HL-60 (cell line): ENCODE data around the gene EPN1.

Source experiments
- DNase-seq, 2 experiments: peaks; one replicate each; pipeline ENCODE4 v3.0.0-alpha.2; 2010 to 2020; ENCODE audit warnings: low read depth in 1 of 2, low spot score in 1 of 2
- H3K27ac ChIP-seq: fragments of 250-450 bp; sonication (Bioruptor Pico); replicated peaks from 2 replicates; pipeline ENCODE4 v1.5.1; 2020; ENCODE audit warnings: mild to moderate bottlenecking, moderate library complexity
- H3K27me3 ChIP-seq: fragments of 250-450 bp; sonication (Bioruptor Pico); 2 replicates; pipeline ENCODE4 v1.5.1; 2021; ENCODE audit warnings: mild to moderate bottlenecking, moderate library complexity; ENCODE audit not compliant: insufficient read depth, poor library complexity, severe bottlenecking
- H3K4me3 ChIP-seq: replicated peaks from 2 replicates; pipeline ENCODE4 v1.5.1; 2011; ENCODE audit warnings: mild to moderate bottlenecking, control low read depth, low read length; ENCODE audit not compliant: insufficient read depth
- CTCF ChIP-seq: IDR thresholded peaks from one replicate; pipeline ENCODE4 v1.5.1; 2011; ENCODE audit warnings: low read length, control low read depth, inconsistent platforms; ENCODE audit not compliant: insufficient read depth
- GABPA ChIP-seq: IDR thresholded peaks from 2 replicates; pipeline ENCODE4 v1.6.1; 2012; ENCODE audit warnings: low read depth
- POLR2AphosphoS5 ChIP-seq: IDR thresholded peaks from 2 replicates; pipeline ENCODE4 v1.6.1; 2012; ENCODE audit warnings: low read depth
- REST ChIP-seq: IDR thresholded peaks from 2 replicates; pipeline ENCODE4 v1.6.1; 2012; ENCODE audit warnings: low read depth; ENCODE audit not compliant: insufficient replicate concordance
- SPI1 ChIP-seq: IDR thresholded peaks from 2 replicates; pipeline ENCODE4 v1.6.1; 2012; ENCODE audit warnings: low read depth, mild to moderate bottlenecking, borderline replicate concordance

Gene EPN1

GRCh38 chr19:55653651-55654322, 21.2 kb upstream of the EPN1 start:
- Histone ChIP-seq H3K27ac (peak overlapping the region; percentile 99), H3K4me3 (peak overlapping the region; percentile 55), H3K27me3 (no peaks in the 10 kb centered on the region)
- peak; percentile 96 to 98 for DNase-seq
- TF ChIP-seq SPI1 (peak; percentile 14; the same call in 1 of the 2 replicates), POLR2AphosphoS5 (peak; percentile 74), CTCF (peak; percentile 98), REST (peak; percentile 25), GABPA (peak; percentile 76)

- Histone ChIP-seq H3K27ac (peak overlapping the region; percentile 99), H3K27me3 (no peaks in the 10 kb centered on the region), H3K4me3 (peak overlapping the region; percentile 55)
- peak; percentile 97 to 100 for DNase-seq
- 0 out of 2 replicates have a peak, but pooled peaks have one; percentile 3 for TF ChIP-seq POLR2AphosphoS5
- no peak for TF ChIP-seq CTCF
Observed at GRCh38 chr19:55654323-55654867, 20.6 kb upstream of the EPN1 start.

- Histone ChIP-seq H3K27me3 (no peaks in the 10 kb centered on the region), H3K27ac (peak within 1 kb of the TSS; percentile 99), H3K4me3 (peak within 1 kb of the TSS; percentile 87)
- DNase-seq, result peak; percentile 87 to 93
- TF ChIP-seq POLR2AphosphoS5 (peak; percentile 75), SPI1 (peak; percentile 63), REST (peak; percentile 12), GABPA (peak; percentile 88), CTCF (no peak)
Observed at GRCh38 chr19:55654868-55655647, 20.0 kb upstream of the EPN1 start, which contains the start of gene U2AF2. Gene U2AF2 (plus strand): TSS chr19:55655035. CDS start chr19:55655105, 70 bp downstream.
